HT1080 (cell line): ENCODE measurements around the gene CERS3. TPM values are rescaled to one million over a fixed set of nuclear protein-coding genes. Genes with fewer than 3 reads are reported as not detected.

Source experiments
- DNase-seq: peaks from one replicate; pipeline ENCODE4 v3.0.0-alpha.2; 2015; ENCODE audit warnings: low read depth
- polyA plus RNA-seq, 2 experiments: library from polyadenylated mRNA; depleted of rRNA; stranded (reverse); fragments of >200 nt; gene quantifications; 2 replicates each; pipeline ENCODE4 v1.2.3, GENCODE V29; 2015
- total RNA-seq: library from RNA; depleted of rRNA; stranded (reverse); fragments of >200 nt; shearing (Covaris generic); gene quantifications from 2 replicates; pipeline ENCODE4 v1.2.3, GENCODE V29; 2014; rRNA removed

Gene CERS3
- total RNA-seq = not detected in 2 replicates
- not detected in 2 replicates for polyA plus RNA-seq (2015; cell fraction: cytosol; rRNA removed)
- polyA plus RNA-seq (2015; cell fraction: nucleus; rRNA removed) = not detected in 2 replicates

DNA sequence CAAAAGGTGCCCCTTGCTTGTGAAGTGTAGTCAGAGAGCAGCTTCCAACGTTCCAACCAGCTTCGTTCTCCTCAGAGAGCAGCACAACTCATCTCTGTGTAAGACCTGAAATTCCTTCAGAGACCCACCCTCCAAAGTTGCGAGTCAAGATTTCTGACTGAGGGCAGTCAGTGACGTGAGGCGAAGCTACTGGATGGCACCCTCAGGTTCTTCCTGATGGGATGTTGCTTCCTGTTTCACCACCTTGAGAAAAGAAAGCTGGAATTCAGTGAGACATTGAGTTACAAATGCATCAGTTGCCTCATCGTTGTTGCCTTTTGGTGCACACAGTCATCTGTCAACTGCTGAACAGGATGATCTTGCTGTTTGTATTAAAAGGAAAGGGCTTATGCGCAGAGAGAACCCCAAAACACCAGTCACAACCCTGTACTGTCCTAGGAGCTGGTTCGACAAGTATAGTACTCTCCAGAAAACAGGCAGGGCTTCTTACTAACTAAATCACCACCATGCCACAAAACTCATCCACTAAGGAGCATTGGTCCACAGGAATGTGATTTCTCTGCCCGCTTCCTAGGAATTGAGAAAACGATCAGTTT lies at the start of gene CERS3:
TSS of gene CERS3 (minus strand) at position 118 of the 596 bp plus-strand sequence. CDS start 27,101 bp downstream, outside the sequence.
- no peak for DNase-seq

DNA sequence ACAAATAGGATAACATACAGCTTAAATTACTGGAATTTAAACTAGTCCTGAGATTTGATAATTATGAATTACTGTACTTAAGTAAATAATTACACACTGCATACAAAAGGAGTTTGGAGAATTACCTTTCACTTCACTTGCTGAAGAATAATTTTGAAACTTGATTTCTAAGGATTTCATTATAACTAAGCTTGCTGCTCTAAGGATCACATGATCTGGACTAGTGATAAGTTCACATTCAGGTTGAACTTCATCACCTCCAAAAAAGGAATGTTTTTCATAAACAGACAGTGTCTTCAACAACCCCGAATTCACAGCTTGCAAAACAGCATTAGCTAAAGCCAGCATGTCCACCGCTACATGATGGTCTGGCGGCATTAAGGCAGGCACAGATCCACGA lies 44.8 kb upstream of the CERS3 start:
- no peak for DNase-seq

DNA sequence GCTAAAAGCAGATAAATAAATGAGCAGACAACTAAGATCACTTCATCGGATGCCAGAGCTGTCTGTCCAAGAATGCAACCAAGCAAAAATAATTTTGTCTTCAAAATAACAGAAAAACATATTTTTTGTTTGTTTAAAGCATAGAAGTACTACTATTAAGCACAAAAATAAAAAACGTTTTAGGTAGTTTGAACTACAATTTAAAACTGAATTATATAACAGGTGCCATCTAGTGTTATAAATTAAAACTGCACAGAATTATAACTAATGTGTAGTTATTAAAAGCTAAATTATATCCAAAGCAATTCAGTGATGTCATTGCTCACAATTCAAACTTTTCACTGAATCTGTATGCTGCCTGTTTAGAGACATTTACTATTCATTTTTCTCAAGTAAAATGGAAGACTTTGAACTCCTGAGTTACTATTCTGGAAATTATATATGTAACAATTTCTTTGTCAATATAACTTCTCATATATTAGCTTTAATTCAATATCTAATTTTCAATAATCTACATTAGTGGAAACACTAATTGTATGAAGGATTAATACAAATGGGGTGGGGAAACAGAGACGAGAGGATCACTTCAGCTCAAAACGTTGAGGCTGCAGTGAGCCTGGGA lies 43.7 kb upstream of the CERS3 start:
- DNase-seq = no peak

DNA sequence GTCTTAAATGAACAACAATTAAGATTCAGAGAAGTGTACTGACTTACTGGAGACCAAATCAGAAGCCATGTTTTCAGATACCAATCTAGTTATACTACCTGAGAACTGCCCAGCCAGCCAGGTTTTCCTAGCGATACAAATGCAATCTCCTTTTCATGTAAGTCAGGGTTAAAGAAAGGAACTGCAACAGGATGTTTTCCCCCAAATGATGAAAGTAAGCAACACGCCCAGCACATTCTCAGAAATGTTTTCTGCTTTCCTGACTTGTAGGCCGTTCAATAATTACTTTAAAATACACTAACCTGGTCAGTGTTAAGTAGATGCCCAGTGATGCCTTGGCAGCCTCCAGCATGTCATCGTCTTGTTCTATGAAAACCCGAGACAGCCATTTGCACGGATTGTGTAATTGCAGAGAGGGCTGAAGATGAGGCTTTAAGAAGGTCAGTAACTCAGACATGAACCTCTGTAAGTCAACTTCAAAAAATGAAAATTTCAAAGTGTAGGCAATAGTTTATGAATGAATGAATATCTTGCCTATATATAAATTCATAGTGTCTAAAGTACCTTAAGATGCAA lies 42.9 kb upstream of the CERS3 start:
- DNase-seq = no peak

DNA sequence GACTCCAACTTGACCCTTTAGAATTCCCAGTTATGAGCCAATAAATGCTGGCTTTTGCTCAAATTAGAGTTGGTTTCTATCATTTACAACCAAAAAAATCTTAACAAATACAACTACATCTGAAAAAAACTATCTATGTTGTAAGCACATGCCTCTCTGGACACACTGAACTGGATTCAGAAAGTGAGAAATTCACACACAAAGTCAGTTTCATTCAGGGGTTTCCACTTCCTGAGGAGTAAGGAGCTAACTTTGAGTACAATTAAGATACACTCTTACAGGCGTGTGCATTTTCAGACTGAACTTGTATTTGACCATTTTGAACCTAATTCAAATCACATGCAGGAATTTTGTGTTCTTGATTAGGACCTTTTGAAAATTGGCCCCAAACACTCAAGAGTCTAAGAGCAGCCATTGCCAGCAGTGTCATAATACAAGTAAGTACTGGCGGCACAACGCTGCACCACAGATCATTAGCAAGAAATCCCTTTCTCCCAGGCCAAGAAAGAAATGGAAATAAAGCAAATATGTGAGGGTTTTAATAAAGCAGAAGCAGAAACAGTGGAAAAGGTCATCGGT lies 42.1 kb upstream of the CERS3 start:
- no peak for DNase-seq

DNA sequence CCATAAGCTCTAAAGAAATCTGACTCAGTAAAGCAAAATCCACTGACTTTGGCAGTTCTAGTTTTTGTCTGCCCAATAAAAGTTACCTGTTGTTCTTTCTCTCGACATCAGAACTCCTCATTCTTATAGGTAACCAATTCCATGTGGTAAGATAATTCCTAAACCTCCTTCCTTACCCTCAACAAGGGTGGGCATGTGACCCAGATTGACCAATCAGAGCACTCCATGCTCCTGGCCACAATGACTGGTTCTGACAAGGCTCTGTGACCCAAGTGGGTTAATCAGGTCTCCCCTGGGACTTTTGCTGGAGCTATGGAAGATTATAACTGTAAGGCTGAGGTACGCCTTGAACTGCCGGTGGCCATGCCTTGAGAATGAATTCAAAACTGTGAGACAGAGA lies 41.5 kb upstream of the CERS3 start:
- DNase-seq = no peak

DNA sequence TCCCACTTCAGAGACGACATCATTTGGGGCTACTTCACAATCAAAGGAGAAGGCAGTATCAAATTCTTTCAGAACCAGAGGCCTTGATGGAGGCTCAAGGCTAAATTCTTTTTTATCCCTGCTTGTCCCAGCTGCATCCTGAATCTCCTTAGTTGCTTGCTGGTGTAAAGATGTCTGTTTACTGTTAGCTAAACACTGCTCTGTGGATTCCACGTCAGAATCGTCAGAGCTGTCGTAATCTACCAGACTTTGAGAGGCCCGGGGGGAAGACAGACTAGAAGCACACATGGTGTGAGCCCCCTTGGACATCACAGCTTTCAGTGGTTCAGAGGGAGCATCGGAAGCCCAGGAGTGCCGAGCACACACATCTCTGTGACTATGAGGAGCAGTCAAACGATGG lies 40.6 kb upstream of the CERS3 start:
- DNase-seq = no peak

DNA sequence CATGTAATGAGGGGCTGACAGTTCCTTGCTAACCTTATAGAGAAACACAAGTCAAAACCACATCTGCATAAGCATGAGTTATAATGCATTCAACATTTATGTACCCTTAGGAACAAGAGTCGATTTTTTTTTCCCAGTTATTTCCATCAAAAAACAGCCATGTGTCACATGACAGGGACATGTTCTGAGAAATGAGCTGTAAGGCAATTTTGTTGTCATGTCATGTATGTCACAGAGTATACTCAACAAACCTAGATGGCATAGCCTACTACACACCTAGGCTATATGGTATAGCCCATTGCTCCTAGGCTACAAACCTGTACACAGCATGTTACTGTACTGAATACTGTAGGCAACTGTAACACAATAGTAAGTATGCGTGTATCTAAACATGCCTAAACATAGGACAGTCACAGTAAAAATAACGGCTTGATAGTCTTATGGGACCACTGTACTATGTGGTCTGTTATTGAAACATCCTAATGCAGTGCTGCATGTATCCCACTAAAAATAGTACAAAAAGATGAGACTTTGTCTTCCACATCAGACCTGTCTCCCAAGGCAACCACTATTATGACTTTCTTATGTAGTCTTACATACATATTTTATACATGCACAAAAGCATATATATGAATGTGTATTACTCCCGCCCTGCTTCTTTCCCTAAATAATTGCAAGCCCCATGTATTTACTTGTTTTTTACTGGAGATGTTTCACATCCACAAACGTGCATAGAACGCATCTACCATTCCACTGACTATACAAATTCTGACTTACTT lies 38.3 kb upstream of the CERS3 start:
- no peak for DNase-seq

DNA sequence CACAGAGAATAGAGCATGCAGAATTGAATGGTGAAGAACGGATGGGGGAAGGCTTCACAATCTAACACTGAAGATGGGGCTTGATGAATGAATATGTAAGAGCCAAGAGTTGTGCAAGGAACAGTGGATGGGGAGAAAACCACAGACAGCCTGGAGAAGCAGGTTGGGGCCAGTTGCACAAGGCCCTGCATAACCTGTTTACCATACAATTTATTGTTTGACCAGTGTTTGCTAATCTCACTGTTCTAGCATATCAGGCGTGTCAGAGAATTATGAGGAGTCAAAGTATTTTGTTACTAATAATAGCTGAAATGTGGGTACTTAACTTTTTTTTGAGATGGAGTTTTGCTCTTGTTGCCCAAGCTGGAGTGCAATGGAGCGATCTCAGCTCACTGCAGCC lies 36.8 kb upstream of the CERS3 start:
- DNase-seq = no peak

DNA sequence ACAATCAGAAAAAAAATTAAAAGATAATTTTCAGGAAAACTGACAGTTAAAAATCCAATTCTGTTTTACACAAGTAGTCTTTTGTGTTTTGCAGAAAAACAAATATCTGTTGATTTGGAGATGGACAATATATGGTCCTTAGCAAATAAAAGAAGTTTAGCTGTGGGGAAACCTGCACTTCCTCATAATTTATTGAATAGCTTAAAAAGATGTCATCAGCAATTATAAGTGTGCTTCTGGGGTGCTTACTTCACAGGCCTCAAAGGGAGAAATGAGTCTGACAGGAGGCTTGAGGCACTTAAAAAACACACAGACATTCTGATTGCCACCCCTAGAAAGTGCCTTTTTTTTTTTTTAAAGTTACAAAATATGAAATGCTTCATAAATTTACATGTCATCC lies 31.6 kb upstream of the CERS3 start:
- no peak for DNase-seq

DNA sequence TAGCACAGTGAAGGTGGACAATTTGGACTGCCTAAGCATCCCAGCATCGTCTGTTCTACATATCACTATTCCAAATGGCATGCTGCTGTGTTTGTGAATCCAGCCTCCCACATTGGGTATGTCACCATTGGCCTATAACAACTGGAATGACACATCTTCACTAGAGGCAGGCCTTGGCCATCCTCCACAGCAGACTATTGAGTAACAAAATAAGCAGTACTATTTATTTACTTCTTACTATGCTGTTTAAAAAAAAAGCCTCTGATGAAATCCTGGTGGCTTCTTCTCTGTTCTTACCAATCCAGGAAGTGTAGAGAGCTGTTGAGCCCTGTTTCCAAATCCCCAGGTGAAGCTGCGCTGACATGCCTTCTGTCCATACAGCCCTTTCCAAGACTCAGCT lies 30.6 kb upstream of the CERS3 start:
- DNase-seq = no peak

DNA sequence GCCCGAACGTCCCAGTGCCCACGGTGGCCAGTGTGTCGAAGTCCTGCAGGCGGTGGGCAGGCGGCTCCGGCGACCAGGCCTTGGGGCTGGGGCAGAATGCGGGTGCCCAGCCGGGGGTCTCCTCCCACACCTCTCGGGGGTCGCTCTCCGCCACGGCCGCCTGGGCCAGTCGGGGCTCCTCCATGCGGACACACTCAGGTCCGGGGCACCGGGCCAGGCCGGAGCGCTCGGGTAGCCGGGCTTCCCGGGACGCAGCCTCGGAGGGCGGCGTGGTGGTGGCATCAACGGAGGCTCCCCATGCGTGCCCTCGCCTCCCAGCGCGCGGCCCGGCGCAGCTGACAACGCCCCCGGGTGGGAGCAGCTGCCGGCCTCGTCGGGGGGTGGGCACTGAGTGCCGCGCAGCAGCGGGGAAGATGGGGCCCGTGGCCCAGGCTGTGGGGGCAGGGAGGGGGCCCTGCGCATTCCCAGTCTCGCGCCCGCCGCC lies 30.1 kb upstream of the CERS3 start:
- no peak for DNase-seq

DNA sequence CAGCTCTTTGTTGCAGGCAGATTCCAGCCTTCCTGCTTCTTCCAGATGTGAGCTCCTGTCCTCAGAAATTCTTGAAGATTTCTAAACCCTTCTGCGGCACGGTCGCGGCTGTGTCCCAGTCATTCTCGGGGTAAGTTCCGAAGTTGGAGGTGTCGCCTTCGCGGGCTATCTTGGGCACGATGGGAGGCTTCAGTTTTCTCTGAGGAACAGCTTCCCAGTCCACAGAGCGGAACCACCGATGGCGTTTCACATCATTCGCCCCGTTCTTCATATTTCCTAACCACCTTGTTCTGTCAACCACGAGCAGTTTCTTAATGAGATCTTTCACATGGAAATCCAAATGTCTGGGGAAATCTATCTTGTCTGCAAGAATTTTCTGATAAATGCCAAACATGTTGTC lies 24.7 kb upstream of the CERS3 start:
- DNase-seq = no peak

DNA sequence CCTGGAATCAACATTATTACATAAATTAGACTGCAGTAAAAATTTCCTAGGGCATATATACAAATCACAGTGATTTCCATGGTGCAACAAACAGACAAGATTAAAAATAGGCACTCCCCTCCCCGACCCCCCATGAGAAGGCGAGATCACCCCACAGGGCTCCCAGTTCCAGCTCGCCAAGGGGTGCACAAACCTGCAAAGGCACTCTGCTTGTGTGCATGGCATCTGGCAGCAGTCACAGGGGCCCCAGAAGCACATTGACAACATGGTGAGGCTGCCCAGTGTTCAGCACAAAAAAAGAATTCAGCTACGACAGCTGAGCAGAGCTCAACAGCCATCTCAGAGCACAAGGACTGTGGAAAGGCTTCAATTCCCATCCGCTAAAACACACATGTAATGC lies 19.2 kb upstream of the CERS3 start:
- DNase-seq = no peak

DNA sequence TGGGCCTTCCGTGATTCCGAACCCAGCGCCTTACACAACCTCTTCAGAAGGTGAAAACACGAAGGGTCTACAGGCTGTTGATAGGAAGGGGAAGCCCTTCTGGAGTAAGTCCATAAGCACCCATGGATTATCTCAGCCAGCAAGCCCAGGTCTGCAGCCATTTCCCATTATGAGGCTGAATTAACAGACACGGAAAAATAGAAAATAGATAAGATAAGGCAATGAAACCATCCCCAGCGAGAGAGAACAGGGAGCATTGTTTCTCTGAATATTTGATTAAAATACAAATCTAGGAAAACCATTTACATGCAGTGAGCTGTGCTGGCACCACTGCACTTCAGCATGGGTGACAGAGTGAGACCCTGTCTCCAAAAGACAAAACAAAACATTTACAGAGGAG lies 16.2 kb upstream of the CERS3 start:
- DNase-seq = no peak

DNA sequence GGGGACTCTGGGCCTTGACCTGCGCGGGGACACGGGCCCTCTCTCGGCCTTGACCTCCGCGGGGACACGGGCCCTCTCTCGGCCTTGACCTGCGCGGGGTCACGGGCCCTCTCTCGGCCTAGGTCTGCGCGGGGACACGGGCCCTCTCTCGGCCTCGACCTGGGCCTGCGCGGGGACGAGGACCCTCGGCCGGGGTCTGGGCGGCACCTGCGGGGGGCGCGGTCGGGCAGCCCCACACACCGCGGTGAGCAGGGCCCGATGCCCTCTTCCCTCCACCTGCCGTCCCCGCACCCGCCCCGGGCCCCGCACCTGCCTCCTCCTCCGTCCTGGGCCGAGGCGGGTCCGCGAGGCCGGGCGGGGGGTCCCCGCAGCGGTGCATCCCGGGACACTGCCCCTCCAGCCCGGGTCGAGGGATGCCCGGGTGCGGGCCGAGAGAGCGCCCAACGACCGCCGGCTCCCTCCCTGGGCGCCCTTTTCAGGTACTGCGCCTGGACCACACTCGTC lies 15.6 kb upstream of the CERS3 start:
- DNase-seq = no peak

DNA sequence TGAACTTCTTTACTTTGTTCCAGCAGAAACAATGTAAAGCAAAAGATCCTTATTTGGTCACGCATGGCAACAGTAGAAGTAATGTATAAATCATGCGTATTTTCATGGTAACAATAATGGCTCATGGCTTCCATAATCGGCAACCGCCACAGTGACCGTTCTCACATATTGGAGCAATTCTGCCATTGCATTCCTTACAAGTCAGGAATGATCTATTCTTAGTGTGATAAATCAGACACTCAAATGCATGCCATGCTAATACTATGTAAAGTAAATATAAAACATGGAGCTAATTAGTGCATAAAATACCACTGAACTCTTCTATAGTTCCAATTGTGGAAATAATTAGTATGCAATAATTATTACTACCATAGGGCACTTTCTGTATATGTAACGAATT lies 13.5 kb upstream of the CERS3 start:
- DNase-seq = no peak

DNA sequence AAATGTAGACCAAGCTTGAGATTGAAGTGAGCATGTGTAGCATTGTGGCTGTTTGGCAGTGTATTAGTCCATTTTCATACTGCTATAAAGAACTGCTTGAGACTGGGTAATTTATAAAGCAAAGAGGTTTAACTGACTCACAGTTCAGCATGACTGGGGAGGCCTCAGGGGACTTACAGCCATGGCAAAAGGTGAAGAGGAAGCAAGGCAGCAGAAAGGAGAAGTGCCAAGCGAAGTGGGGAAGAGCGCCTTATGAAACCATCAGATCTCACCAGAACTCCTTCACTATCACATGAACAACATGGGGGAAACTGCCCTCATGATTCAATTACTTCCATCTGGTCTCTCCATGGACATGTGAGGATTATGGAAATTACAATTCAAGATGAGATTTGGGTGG lies 8.6 kb upstream of the CERS3 start:
- no peak for DNase-seq

DNA sequence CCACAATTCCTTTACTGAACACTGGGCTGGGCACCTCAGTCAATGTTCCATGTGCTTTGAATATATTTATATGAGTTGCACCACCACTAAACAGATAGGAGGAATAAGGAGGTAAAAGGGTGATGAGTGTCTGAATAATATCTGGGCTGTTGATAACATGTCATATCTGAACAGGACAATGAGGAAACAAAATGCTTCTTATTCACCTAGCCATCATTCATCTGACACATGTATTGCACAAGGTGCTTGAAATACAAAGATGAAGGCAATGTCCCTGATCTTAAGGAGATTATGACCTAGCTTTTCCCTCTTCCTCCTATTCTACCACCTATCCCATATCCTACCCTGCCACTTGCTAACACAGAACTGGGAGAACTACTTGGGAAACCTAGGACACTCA lies 8.0 kb upstream of the CERS3 start:
- DNase-seq = no peak

DNA sequence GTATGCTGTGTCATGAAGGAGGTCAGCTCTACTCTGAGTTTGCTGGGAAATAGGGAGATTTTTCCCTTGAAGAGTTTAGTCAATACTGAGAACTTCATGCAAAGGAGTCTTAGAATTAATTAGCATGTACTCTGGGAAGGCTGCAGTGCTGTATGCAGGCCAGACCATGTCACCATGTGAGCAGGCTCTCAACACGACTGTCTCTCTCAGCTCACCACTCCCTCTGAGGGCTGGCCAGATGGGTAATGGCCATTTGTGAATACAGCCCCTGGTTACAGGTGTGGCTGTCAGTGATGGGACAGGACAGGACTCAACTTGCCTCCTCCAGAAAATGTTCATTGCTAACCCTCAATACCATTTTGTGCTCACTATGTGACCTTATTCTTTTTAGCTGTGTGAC lies 5.1 kb upstream of the CERS3 start:
- no peak for DNase-seq

DNA sequence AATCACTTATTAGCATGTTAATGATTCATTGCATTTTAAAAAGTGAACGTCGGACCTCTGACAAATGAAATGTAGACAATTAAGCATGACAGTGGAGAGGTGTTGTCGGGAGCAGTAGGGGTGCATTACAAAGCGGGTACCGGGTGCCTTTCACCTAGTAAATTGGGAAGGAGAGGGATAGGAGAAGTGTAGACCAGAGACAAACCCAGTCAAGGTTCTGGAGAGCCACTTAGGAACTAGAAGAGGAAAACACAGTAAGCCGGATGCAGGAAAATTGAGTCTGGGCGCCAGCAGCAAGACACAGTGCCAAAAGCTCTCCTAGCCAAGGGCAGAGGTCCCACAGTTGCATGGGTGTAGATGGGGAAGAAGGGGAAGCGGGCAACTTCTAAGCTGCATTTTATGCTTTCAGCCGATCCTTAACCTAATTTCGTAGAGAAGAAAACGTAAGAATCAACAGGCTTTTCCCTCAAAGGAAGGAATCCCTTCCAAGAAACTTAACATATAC lies 3.1 kb upstream of the CERS3 start:
- DNase-seq = no peak
